GM12878 (cell line): ENCODE measurements around the gene ADCY5. TPM values are rescaled to one million over a fixed set of nuclear protein-coding genes. Genes with fewer than 3 reads are reported as not detected.

Source experiments
- ATAC-seq: fragments of 200-7000 bp; cut with Tn5 transposase; 3 replicates; pipeline ENCODE4 v1.9.1; 2020; ENCODE audit warnings: mild to moderate bottlenecking, moderate library complexity
- BruUV-seq: library from RNA; stranded (reverse); fragments of 400-500 nt; replicated peaks from 2 replicates; lab custom pipeline; 2021; lab: Mats Ljungman, UMichigan
- CTCF ChIA-PET: fragments of 300-600 bp; sonication (Branson Sonifier 250); formaldehyde crosslinking; extraction: SDS; loops from one replicate; lab custom pipeline; 2021; ENCODE audit warnings: inconsistent platforms; lab: Yijun Ruan, JAX
- POLR2A ChIA-PET: fragments of 350-600 bp; formaldehyde crosslinking; extraction: SDS; loops from one replicate; lab custom pipeline; 2021; ENCODE audit warnings: inconsistent platforms; lab: Charles Lee
- RAD21 ChIA-PET: fragments of 300-600 bp; sonication (Branson Sonifier 250); formaldehyde crosslinking; loops from one replicate; lab custom pipeline; 2023; ENCODE audit warnings: antibody characterized with exemption; ENCODE audit not compliant: unreplicated experiment; lab: Charles Lee
- SMC1A ChIA-PET: fragments of 300-600 bp; sonication (Branson Sonifier 250); formaldehyde crosslinking; loops from one replicate; lab custom pipeline; 2023; ENCODE audit not compliant: unreplicated experiment, uncharacterized antibody; lab: Charles Lee
- DNase-seq: peaks from one replicate; pipeline ENCODE4 v3.0.0-alpha.2; 2011; ENCODE audit warnings: low read depth, low spot score
- FAIRE-seq: peaks from 3 replicates; lab custom pipeline; 2011; peaks lifted over from hg19 to GRCh38; lab: Jason Lieb, UNC
- H2AFZ ChIP-seq: 2 replicates; pipeline ENCODE4 v1.6.0; 2011; ENCODE audit warnings: low read depth, low read length, control low read depth; ENCODE audit not compliant: control insufficient read depth
- H3K27ac ChIP-seq: 2 replicates; pipeline ENCODE4 v1.5.1; 2011; ENCODE audit warnings: control low read depth; ENCODE audit not compliant: control insufficient read depth, insufficient read depth
- H3K27me3 ChIP-seq, 2 experiments: replicated peaks in 1 of 2; 2 replicates each; pipeline versions ENCODE4 v1.6.0 to v1.6.1; 2011; ENCODE audit warnings: low read length in 1 of 2; ENCODE audit not compliant: control insufficient read depth in 2 of 2, insufficient read depth in 2 of 2
- H3K36me3 ChIP-seq, 2 experiments: 2 replicates each; pipeline ENCODE4 v1.5.1; 2011; ENCODE audit warnings: low read length in 1 of 2; ENCODE audit not compliant: control insufficient read depth in 2 of 2, insufficient read depth in 2 of 2
- H3K4me1 ChIP-seq: 2 replicates; pipeline ENCODE4 v1.6.1; 2011; ENCODE audit warnings: mild to moderate bottlenecking, low read length, moderate library complexity, mixed read lengths; ENCODE audit not compliant: control insufficient read depth, insufficient read depth
- H3K4me2 ChIP-seq: 2 replicates; pipeline ENCODE4 v1.6.0; 2011; ENCODE audit warnings: control low read depth; ENCODE audit not compliant: control insufficient read depth, insufficient read depth
- H3K4me3 ChIP-seq: fragments of 200-600 bp; sonication (generic); 2 replicates; pipeline ENCODE4 v1.5.1; 2016
- H3K79me2 ChIP-seq: 2 replicates; pipeline ENCODE4 v1.6.0; 2011; ENCODE audit warnings: low read length; ENCODE audit not compliant: control insufficient read depth, insufficient read depth
- H3K9ac ChIP-seq: 2 replicates; pipeline ENCODE4 v1.8.0; 2011; ENCODE audit warnings: low read length, control low read depth, mixed read lengths; ENCODE audit not compliant: control insufficient read depth, insufficient read depth
- H3K9me3 ChIP-seq: replicated peaks from 3 replicates; pipeline ENCODE4 v1.5.1; 2011; ENCODE audit warnings: mild to moderate bottlenecking, low read length; ENCODE audit not compliant: control insufficient read depth, insufficient read depth
- H4K20me1 ChIP-seq: 2 replicates; pipeline ENCODE4 v1.6.0; 2011; ENCODE audit not compliant: control insufficient read depth, insufficient read depth
- CHD1 ChIP-seq: IDR thresholded peaks from 2 replicates; pipeline ENCODE4 v1.6.1; 2012; ENCODE audit warnings: low read depth, low read length, improper control_type of control experiment
- CHD2 ChIP-seq: IDR thresholded peaks from 2 replicates; pipeline ENCODE4 v1.6.1; 2011; ENCODE audit warnings: low read depth, low read length, improper control_type of control experiment, borderline replicate concordance
- EED ChIP-seq: sonication (generic); IDR thresholded peaks from 2 replicates; pipeline ENCODE4 v1.6.1; 2016; ENCODE audit warnings: antibody characterized with exemption, low read depth
- IKZF1 ChIP-seq: fragments of 450-650 bp; conservative IDR thresholded peaks from 2 replicates; pipeline ENCODE4 v1.6.1; 2017; ENCODE audit warnings: antibody characterized with exemption, mild to moderate bottlenecking
- IKZF2 ChIP-seq, 2 experiments: fragments of 450-650 bp; IDR thresholded peaks; 2 replicates each; pipeline ENCODE4 v1.6.1; 2017; ENCODE audit warnings: mild to moderate bottlenecking in 2 of 2, moderate library complexity in 2 of 2
- NFIC ChIP-seq: IDR thresholded peaks from 2 replicates; pipeline ENCODE4 v1.6.1; 2012; ENCODE audit warnings: low read depth, mild to moderate bottlenecking, inconsistent platforms, low read length, moderate library complexity
- PKNOX1 ChIP-seq: fragments of 450-650 bp; IDR thresholded peaks from 2 replicates; pipeline ENCODE4 v1.6.1; 2016; ENCODE audit warnings: mild to moderate bottlenecking
- RFX5 ChIP-seq: IDR thresholded peaks from 2 replicates; pipeline ENCODE4 v1.6.1; 2011; ENCODE audit warnings: low read depth, low read length, improper control_type of control experiment
- SREBF1 ChIP-seq: IDR thresholded peaks from 2 replicates; pipeline ENCODE4 v1.6.1; 2012; ENCODE audit warnings: mild to moderate bottlenecking, low read length
- WGBS: methylation state at CpG from one replicate; pipeline ENCODE4 v1.1.6; 2016; ENCODE audit warnings: low lambda C conversion rate; ENCODE audit not compliant: insufficient replicate concordance, insufficient coverage; ENCODE audit errors: missing lambda C conversion rate; 5-methylcytosine and 5-hydroxymethylcytosine counted together
- in situ Hi-C: fragments of 300-500 bp; cut with MboI; formaldehyde crosslinking; loops from 9 replicates; pipeline ENCODE4 v1.14.3; 2018; ENCODE audit warnings: mixed read lengths
- intact Hi-C: fragments of 100-400 bp; cut with micrococcal nuclease; formaldehyde crosslinking; loops from one replicate; pipeline ENCODE4 v1.14.2; 2022; ENCODE audit not compliant: unreplicated experiment
- polyA plus RNA-seq, 11 experiments: library from polyadenylated mRNA; depleted of rRNA in 4 of 11; unstranded in 6 of 11; stranded (reverse) in 5 of 11; fragments of >200 nt; fragmentation: Nextera tagmentation in 4 of 11; fragmentation: Illumina TruSeq in 1 of 11; extraction: Ambion mirVana in 4 of 11; extraction: Trizol in 1 of 11; gene quantifications; 1 replicate in 1 of 11; 2 replicates in 10 of 11; pipeline versions ENCODE4 v1.2.1 to v1.2.3, GENCODE V29; 2011 to 2016; ENCODE audit warnings: inconsistent platforms in 2 of 11, missing spikeins in 2 of 11, low read depth in 1 of 11
- total RNA-seq, 4 experiments: library from RNA; depleted of rRNA in 3 of 4; stranded (reverse); fragments of >200 nt in 3 of 4; fragmentation: Illumina TruSeq in 1 of 4; extraction: Trizol in 1 of 4; gene quantifications; 2 replicates each; pipeline versions ENCODE4 v1.2.1 to v1.2.3, GENCODE V29; 2013 to 2021
- TF ChIP-seq, protein P1 (sequence below): fragments of 450-650 bp; IDR thresholded peaks from 2 replicates; pipeline ENCODE4 v1.6.1; 2017; ENCODE audit warnings: mild to moderate bottlenecking, moderate library complexity

The ADCY5 gene
- total and polyA plus RNA-seq, 10 of the 15 experiments (the other 5 are each of a cell fraction or from before 2014, with no cell fraction given), result under 0.01 to 0.24 (median 0.02) TPM; not detected in 4

DNA sequence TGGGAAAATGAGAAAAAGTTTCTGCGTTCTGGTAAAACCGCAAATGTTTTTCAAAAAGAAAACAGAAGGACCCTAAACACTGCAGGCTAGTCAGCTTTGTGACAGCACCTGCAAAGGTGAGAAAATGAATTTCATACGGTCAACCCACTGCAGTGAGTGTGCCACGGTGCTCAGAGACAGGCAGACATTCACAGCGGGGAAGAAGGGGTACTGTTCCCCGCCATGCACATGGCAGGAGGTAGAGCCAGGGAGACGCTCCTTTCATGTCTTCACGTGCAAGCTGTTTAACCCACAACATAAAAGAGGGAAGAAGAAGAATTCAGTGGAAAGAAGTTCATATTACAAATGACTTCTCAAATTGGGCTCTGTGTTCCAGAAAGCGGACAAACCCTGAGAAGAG lies 137.7 kb downstream of the ADCY5 start (continued):
- TF ChIP-seq, protein P1, sequence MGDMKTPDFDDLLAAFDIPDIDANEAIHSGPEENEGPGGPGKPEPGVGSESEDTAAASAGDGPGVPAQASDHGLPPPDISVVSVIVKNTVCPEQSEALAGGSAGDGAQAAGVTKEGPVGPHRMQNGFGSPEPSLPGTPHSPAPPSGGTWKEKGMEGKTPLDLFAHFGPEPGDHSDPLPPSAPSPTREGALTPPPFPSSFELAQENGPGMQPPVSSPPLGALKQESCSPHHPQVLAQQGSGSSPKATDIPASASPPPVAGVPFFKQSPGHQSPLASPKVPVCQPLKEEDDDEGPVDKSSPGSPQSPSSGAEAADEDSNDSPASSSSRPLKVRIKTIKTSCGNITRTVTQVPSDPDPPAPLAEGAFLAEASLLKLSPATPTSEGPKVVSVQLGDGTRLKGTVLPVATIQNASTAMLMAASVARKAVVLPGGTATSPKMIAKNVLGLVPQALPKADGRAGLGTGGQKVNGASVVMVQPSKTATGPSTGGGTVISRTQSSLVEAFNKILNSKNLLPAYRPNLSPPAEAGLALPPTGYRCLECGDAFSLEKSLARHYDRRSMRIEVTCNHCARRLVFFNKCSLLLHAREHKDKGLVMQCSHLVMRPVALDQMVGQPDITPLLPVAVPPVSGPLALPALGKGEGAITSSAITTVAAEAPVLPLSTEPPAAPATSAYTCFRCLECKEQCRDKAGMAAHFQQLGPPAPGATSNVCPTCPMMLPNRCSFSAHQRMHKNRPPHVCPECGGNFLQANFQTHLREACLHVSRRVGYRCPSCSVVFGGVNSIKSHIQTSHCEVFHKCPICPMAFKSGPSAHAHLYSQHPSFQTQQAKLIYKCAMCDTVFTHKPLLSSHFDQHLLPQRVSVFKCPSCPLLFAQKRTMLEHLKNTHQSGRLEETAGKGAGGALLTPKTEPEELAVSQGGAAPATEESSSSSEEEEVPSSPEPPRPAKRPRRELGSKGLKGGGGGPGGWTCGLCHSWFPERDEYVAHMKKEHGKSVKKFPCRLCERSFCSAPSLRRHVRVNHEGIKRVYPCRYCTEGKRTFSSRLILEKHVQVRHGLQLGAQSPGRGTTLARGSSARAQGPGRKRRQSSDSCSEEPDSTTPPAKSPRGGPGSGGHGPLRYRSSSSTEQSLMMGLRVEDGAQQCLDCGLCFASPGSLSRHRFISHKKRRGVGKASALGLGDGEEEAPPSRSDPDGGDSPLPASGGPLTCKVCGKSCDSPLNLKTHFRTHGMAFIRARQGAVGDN, result no peak
- TF ChIP-seq PKNOX1 (no peak), RFX5 (no peak), EED (no peak), CHD2 (no peak), IKZF2 (IDR thresholded peaks at IDR 0.05) (no peak), NFIC (no peak), IKZF1 (no peak)

DNA sequence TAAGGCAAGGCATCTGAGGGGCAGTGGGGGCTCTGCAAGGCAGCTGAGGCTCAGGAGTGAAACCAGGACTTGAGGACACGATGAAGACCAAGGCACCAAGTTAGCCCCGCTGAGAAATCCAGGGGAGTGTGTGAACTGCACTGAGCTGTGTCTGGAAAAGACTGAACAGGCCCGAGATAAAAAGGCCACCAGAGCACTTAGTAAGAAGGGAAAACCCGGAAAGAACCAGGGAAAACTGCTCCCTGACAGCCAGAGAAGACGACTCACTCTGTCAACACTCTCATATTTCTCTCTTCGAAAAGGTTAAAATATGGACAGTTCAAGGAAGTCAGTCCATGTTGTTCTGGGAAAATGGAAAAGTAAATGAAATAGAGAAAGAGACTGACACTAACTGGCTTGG lies 138.1 kb downstream of the ADCY5 start:
- 24% methylated on average over 6 of the region's 6 CpGs for WGBS
- Histone ChIP-seq H3K27ac (no peak overlapping the region), H3K79me2 (no peaks in the 10 kb centered on the region), H3K27me3 (peaks cover 0 to 3% of the 10 kb centered on the region in 2 experiments; a peak in 2 of 4 replicates), H3K4me1 (no peaks in the 10 kb centered on the region), H3K9me3 (no peaks in the 10 kb centered on the region), H2AFZ (no peak overlapping the region), H4K20me1 (no peaks in the 10 kb centered on the region), H3K4me2 (no peak overlapping the region), H3K36me3 (no peaks in the 10 kb centered on the region), H3K4me3 (no peak overlapping the region), H3K9ac (no peak overlapping the region)
- CTCF ChIA-PET, result no interaction called here
- DNase-seq, result no peak
- SMC1A ChIA-PET, result no interaction called here
- no peak for FAIRE-seq
- no peak for TF ChIP-seq SREBF1
- TF ChIP-seq CHD1, result no peak
- RAD21 ChIA-PET, result no interaction called here
- in situ Hi-C loops, result no loop called here
- POLR2A ChIA-PET, result interaction anchor here (0.8 kb wide), 1 partner anchor 85 kb away, joined by 3 read pairs; no protein-coding TSS in a partner anchor
- ATAC-seq, result no peak
- intact Hi-C loops, result no loop called here
- BruUV-seq, result no TSS peak
